GM18858 (cell line): ENCODE results near the gene NTN3.

Experiments used
- ATAC-seq: cut with Tn5 transposase; IDR thresholded peaks from one replicate; pipeline ENCODE4 v1.9.1; 2021; ENCODE audit not compliant: unreplicated experiment

Gene NTN3

DNA sequence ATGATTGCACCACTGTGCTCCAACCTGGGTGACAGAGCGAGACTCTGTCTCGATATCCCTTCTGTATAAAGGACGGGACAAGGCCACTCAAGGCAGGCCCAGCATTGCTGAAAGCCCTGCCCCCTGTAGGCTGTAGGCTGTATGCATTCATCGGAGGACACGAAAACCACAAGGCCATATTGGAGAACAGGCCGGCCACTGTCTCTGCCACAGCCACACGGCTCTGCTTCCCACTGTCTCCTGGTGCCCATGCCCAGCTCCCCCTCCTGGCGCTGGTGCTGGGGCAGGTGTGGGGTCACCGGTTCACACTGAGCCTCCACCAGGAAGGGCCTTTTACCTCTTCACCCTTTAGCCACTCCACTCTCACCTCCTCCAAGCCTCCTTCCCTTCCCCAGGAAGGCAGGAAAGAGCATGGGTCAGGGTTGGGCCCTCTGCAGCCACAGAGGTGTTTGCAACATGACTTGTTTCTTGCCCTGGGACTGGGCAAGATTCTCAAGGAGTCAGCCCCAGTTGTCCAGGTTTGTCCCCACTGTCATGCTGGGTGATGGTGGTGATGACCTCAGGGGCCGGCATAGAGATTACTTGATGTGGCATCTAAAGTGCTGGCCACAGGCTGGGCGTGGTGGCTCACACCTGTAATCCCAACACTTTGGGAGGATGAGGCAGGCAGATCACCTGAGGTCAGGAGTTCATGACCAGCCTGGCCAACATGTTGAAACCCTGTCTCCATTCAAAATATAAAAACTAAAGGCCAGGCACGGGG is 5.3 kb upstream of the NTN3 start:
- no peak for ATAC-seq

DNA sequence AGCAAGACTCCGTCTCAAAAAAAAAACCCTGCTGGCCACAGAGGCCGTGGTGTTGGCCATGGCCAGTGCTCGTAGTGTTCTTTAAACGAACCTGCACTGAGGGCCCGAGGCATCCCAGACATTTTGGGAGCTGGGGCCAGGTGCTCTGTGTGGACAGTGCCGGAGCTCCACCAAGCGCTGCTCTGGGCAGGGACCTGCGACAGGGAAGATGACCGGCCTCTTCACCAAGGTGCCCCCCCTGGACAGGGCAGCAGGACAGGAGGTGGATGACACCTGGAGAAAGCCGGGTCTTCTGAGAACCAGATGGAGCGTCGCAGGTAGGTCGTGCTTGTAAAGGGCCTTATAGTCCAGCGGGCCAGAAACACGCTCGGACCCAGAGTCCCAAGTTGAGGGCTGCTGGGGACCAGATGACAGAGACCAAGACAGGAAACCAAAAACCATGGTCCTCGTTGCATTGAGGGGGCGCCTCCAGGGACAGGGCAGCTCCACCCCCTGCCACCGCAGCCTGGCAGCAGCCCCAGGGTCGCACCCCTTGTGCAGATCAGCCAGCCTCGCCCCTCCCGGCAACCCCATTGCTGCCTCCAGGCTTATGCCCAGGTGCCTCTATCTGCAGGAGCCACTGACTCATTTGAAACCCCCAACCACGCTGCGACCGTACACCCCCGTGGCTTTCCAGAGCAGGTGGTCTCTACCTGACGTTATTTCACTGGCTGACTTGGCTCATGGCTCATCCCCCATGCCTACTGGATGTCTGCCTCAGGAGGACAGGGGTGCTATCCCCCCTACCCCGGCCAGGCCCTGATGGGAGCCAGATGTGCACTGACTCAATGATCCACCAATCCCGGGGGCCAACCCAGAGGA is 4.2 kb upstream of the NTN3 start:
- ATAC-seq: no peak

DNA sequence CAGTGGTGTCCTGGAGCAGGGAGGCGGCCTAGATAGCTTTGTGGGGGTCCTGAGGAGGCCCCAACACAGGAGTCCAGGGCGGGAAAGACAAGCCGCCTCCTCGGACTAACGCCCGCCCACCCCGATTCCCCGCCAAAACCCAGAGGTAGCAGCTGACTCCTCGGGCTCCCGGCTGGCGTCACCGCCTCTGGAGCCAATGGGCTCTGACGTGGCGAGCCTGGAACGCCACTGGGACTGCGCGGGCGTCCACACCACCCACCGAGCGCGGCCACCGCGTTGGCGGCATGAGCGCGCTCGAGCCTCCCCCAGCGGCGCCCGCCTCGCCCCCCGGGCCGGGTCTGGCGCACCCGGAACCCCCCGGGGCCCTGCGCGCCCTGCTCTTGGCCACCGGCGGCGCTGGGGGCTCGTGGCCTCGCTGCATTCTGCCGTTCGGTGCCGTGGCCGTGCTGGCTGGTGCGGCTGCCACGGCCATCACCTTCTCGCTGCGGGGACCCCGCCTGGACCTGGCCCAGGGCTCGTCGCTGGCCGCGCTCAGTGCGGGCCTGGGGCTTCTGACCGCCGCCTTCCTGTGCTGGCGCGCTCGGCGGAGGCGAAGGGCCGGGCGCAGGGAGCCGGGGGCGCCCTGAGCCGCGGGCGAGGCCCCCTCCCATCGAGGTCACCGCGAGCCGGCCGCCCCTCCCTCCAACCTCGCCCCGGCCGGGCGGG is 3.4 kb upstream of the NTN3 start:
- no peak for ATAC-seq

DNA sequence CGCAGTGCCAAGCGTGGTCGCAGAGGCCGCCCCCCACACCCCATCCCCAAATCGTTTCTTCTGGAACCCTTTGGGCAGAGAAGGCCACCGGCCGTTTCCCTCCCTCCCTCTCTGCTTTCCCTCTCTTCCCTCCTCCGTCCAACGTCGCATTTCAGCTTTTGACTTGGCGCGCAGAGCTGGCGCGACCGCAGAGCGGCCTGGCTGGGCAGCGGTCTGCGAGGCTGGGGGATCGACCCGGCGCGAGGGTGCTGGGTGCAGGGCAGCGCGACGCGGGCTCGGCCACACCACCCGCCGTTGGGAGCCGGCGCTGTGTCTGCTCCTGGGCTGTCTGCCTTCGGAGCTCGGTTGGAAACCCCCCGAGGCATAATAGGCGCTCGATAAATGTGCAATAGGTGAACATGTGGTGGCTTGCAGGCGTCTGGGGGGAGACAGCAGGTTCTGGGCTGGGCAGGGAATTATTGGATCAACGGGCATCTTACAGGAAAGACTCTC is 2.8 kb upstream of the NTN3 start:
- no peak for ATAC-seq

DNA sequence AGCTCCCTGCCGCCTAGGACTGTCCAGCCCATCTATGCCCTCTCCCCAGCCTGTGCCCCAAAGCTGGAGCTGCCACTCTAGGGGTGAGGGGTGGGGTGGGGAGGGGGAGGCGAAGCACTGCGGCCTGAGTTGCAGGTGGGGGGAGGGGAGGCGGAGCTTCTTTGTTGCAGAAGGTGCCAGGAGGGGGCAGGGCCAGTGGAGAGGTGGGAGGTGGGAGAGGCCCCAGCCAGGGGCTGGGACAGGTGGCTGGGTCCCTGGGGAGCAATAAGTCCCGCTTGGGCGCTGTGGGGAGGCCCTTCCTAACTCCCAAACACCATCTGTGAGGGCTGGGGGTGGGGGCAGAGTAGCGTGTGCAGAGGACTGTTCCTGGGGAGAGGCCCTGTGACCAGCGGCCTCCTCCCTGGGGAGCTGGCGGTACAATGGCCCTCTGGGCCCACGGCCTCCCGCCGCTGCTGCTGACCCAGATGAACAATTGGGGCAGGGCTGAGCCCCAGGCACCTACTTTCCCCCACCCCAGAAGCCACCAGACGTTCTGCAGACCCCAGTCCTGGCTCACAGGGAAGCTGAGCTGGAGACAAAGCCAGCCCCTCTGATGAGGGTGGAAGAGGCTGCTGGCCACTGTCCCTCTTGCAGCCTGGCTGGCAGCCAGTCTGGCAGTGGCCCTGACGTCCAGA is 2.2 kb upstream of the NTN3 start:
- no peak for ATAC-seq

DNA sequence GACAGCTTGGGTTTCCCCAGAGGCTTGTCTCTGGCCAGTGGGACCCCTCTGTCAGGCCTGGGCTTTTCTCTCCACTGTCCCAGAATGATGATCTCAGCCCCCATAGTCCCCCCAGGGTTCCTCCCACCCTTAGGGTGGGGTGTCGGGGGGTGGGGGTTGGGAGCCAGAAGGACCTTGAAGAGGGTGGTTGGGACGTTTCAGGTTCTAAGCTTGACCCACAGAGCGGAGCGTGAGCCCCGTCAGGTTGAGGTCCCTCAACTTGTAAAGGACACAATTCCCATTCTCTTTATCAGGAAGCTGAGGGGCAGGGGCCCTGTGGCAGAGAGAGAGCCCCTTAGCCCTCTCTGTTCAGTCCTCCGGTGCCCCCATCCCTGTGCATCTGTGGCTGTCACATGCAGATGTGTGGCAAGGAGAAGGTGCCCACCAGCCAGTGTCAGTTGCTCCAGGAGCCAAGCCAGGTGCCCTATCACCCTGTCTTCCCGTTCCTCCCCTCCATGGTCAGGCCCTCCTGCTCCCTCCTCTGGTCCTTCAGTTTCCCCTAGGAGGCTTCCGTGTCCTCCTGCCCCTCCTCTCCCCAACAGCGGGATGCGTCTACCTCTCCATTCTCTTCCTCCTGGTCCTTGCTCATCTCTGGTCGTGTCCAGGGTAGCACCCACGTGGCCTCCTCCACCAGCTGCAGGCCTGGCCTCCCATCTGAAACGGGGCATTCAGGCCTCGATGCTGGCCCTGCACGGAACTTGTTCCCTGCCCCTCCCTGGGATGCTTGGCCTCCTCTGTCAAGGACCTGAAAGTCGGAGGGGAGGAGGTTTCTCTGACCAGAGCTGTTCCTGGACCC is 1.5 kb upstream of the NTN3 start:
- no peak for ATAC-seq

DNA sequence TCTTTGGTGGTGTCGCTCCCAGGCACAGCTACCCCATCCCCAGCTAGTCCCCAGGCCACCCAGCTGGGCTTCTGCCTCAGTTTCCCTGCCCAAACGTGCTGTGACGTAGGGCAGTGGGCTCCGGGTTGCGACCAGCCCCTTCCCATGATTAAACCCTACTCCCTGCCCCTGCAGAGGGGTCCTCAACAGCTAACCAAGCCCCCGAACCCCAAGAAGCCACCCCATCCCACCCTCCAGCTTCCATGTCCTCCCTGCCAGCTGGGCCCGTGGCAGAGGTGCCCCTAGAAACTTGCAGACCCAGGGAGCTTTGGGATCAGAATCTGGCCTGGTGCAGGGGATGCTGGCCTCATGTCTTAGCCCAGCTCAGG is 879 bp upstream of the NTN3 start:
- ATAC-seq: no peak

DNA sequence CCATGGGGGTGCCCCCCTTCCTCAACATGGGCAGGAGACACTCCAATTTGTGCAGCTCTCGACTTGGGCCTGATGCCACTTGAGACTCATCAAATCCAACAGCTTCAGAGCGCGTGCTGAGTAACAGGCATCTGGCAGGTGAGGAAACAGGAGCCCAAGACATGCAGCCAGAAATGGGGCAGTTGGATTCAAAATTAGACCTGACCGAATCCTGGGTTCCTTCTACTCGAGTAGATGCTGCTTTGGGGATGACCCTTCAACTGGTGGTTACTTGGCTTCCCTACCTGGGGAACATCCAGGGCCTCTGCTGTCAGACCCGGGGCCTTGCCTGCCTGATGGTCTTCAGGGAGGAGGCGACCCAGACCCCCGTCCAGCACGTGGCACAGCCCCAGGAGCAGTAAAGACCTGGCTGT is 488 bp upstream of the NTN3 start:
- ATAC-seq: no peak

DNA sequence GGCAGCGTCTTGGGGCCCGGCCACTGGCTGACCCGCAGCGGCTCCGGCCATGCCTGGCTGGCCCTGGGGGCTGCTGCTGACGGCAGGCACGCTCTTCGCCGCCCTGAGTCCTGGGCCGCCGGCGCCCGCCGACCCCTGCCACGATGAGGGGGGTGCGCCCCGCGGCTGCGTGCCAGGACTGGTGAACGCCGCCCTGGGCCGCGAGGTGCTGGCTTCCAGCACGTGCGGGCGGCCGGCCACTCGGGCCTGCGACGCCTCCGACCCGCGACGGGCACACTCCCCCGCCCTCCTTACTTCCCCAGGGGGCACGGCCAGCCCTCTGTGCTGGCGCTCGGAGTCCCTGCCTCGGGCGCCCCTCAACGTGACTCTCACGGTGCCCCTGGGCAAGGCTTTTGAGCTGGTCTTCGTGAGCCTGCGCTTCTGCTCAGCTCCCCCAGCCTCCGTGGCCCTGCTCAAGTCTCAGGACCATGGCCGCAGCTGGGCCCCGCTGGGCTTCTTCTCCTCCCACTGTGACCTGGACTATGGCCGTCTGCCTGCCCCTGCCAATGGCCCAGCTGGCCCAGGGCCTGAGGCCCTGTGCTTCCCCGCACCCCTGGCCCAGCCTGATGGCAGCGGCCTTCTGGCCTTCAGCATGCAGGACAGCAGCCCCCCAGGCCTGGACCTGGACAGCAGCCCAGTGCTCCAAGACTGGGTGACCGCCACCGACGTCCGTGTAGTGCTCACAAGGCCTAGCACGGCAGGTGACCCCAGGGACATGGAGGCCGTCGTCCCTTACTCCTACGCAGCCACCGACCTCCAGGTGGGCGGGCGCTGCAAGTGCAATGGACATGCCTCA is 773 bp downstream of the NTN3 start:
- ATAC-seq: no peak

DNA sequence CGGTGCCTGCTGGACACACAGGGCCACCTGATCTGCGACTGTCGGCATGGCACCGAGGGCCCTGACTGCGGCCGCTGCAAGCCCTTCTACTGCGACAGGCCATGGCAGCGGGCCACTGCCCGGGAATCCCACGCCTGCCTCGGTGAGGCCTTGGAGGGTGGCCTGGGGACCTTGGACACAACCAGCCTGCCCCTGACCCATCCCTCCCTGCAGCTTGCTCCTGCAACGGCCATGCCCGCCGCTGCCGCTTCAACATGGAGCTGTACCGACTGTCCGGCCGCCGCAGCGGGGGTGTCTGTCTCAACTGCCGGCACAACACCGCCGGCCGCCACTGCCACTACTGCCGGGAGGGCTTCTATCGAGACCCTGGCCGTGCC is 1.4 kb downstream of the NTN3 start:
- ATAC-seq: no peak

DNA sequence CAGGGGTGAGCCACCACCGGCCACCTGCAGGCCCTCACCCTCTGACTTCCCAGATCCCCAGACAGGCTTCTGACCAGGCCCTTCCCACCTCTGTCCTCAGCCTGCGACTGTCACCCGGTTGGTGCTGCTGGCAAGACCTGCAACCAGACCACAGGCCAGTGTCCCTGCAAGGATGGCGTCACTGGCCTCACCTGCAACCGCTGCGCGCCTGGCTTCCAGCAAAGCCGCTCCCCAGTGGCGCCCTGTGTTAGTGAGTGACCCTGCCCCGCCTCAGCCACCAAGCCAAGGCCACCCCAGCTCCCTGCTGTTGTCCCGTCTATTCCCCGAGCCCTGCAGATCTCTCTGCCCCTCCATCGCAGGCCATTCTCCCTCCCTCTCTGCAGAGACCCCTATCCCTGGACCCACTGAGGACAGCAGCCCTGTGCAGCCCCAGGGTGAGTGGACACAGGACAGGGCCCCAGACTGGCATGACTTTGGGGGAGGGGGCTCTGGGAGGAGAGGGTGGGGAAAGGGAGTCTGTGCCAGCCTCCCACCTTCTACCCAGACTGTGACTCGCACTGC is 1.9 kb downstream of the NTN3 start:
- no peak for ATAC-seq

DNA sequence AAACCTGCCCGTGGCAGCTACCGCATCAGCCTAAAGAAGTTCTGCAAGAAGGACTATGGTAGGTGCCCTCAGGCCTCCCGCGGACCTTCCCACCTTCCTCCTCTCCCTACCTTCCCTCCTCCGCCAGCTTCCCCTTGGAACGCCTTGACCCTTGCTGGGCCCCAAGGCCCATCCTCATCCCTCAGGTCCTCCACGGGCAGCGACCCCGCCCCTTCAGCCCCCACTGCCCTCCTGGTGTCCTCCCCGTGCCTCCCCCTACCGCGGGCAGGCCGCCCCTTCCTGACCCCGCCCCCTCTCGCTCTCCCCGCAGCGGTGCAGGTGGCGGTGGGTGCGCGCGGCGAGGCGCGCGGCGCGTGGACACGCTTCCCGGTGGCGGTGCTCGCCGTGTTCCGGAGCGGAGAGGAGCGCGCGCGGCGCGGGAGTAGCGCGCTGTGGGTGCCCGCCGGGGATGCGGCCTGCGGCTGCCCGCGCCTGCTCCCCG is 2.4 kb downstream of the NTN3 start:
- ATAC-seq: no peak

DNA sequence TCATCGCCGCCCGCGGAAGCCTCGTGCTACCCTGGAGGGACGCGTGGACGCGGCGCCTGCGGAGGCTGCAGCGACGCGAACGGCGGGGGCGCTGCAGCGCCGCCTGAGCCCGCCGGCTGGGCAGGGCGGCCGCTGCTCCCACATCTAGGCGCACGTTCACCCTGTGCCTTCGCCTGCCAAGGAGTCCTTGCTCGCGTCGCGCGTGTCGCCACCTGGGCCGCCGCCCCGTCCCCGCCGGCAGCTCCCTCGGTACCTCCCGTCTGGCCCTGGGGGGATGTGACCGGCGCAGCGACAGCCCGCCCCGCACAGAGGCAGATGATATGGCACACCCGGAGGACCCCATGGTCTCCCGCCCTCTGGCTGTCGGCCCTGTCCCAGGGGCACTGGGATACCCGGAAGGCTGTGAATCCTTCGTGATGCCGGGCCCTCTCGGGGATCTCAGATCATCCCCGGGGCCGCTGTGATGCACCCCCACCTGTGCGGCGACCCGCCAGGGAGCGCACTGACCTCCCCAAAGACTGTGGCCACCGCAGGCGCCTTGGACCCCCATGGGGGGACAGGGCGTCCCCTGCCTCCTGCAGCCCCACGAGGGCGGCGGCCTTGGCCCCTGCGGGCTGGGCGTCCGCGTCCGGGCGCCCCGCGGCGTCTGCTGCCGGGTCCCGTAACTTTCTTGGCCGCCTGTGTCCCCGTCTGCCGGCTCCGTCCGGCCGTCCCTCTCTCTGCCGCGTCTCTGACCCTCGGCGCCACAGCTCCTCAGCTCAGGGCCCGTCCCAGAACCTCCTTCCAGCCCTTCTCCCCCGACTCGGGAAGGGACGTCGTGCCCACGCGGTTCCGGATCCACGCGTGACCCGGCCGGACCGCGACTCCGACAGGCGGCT is 3.1 kb downstream of the NTN3 start:
- no peak for ATAC-seq

DNA sequence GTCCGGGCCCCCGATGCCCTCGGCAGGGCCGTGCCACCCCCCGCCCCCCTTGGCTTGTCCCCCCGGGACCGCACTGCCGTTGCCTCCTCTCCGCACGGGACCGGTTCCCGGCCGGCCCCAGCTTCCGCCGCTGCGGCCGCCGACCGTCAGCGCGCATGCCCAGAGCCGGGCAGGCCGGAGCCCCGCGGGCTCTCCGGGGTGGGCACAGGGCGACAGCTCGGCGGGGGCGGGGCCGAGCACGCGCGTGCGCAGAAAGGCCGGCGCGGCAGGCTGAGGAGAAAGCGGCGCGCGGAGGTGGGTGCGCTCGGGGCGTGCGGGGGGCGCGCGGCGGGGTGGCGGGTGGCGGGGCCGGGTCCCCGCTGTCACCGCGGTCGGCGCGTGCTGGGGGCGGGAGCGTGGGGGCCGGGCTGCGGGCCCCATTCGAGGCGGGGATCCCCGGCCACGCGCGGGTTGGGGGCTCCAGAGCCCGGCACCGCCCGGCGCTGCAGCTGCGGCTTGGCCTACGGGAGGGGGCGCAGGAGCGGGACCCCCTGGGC is 3.8 kb downstream of the NTN3 start, which contains the start of gene TBC1D24:
Gene TBC1D24 (plus strand): TSS at position 251 of the 536 bp plus-strand sequence. CDS start 21,022 bp downstream, outside the sequence.
- no peak for ATAC-seq

DNA sequence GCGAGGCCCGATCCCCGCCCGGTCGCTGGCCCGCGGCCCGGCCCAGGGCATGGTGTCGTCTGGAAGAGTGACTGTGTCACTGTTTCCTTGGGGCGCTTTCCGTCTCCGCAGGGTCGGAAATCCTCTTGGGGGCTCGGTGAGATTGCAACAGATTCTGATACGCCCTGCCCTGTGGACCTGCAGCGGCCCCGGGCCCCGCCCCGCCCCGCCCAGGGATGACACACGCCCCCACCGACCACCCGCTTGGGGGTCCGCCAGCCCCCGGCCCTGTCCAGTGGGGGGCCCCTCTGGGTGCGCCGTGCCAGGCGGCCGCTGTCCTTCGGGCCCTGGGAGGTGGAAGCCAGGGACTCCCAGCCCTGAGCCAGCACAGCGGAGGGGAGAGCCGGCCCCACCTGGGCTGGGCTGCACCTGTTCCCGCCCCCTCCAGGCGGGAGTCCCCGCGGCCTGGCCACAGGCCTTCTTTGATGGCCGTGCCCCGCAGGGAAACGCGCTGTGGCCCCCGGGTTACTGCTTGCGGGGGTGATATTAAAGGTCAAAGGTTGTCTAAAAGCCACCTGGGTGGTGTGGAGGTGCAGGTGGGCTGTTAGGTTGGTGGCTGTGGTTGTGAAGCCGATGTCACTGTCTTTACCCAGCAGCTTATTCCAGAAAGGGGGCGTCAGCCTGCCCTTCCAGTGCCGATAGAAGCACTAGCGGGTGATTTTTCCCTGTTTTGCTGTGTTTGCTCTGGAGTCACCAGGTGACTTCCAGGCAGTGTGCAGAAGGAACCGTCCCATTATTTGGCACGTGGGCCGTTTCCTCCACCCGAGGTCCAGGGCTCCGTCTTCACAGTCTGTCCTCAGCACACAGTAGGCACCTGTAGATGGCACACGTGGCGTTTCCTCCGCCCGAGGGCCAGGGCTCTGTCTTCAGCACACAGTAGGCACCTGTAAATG is 4.6 kb downstream of the NTN3 start:
- ATAC-seq: no peak

DNA sequence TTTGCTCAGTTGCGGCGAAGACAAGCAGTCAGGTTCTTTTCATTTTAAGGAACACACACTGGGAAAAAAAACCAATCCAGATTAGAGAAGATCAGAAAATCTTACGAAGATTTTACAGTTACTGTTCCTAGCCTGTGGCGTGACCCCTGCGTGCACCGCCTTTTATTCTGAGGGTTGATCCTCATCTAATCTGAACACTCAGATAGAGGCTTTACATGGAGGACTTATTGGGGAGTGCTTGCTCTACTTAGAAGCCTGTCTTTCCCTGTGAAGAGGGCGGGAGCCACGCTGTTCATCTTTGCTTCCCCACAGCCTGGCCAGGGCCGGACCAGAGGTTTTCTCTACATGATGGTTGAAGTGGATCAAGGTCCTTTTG is 5.2 kb downstream of the NTN3 start:
- no peak for ATAC-seq
